Activated T-cell treated with anti-CD3 and anti-CD28 coated beads, Interleukin-2, amount 50 U/mL, for 72 hours (primary cell): ENCODE results near the gene DOCK2. TPM values are rescaled to one million over a fixed set of nuclear protein-coding genes. Genes with fewer than 3 reads are reported as not detected.
A peak's percentile ranks its signal among the peaks of the same experiment; 100 is the strongest.

Source experiments
- ATAC-seq, 2 donors: fragments of 150-1000 bp; cut with Tn5 transposase; replicated peaks in 1 of 2; 2 replicates each; pipeline ENCODE4 v1.10.0; 2021; ENCODE audit warnings: moderate library complexity in 2 of 2, mild to moderate bottlenecking in 1 of 2
- DNase-seq, 2 donors: peaks; one replicate each; pipeline ENCODE4 v3.0.0; 2021 to 2022; ENCODE audit warnings: mixed read lengths in 1 of 2
- H3K27ac Mint-ChIP-seq: one replicate; pipeline ENCODE4 v1.8.0; 2022; ENCODE audit warnings: mild to moderate bottlenecking, moderate library complexity, mixed read lengths
- H3K27me3 Mint-ChIP-seq: one replicate; pipeline ENCODE4 v1.8.0; 2022; ENCODE audit warnings: low read depth, mixed read lengths
- H3K36me3 Mint-ChIP-seq, 2 donors: one replicate each; pipeline ENCODE4 v1.8.0; 2022; ENCODE audit warnings: mixed read lengths in 2 of 2, mild to moderate bottlenecking in 1 of 2; ENCODE audit not compliant: insufficient read depth in 2 of 2
- H3K4me1 Mint-ChIP-seq: one replicate; pipeline ENCODE4 v1.8.0; 2022; ENCODE audit warnings: low read depth, mixed read lengths
- H3K4me3 Mint-ChIP-seq, 2 donors: one replicate each; pipeline ENCODE4 v1.8.0; 2022; ENCODE audit warnings: mild to moderate bottlenecking in 2 of 2, mixed read lengths in 2 of 2, moderate library complexity in 2 of 2
- H3K9me3 Mint-ChIP-seq, 2 donors: one replicate each; pipeline ENCODE4 v1.8.0; 2022; ENCODE audit warnings: mixed read lengths in 2 of 2
- total RNA-seq, 2 donors: library from RNA; stranded (reverse); gene quantifications; one replicate each; pipeline ENCODE4 v1.2.3, GENCODE V29; 2022

Gene DOCK2
- total RNA-seq, 2 donors from 2014 or later: 242 to 245 TPM

DNA sequence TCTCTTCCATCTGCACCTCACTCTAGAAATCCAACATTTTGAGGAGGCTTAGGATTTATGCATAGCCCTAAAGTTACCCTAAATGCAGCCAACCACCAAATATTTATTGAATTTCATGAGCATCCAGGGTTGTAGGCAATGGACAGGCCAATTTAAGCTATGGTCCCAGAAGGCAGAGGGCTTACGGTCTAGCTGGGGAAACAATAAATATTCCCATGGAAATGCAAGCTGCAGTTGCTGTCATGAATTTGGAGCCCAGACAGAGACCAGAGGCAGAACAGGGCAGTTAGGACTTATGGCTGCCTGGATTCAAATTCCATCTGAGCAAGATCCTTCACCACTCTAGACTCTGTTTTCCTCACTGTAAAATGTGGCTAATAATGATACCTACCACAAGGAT, 352.3 kb downstream of the DOCK2 start:
- Mint-ChIP-seq H3K9me3 (no peaks in the 10 kb centered on the region), H3K4me1 (no peaks in the 10 kb centered on the region), H3K4me3 (no peak overlapping the region), H3K27me3 (no peaks in the 10 kb centered on the region), H3K27ac (peak overlapping the region; percentile 84), H3K36me3 (peaks cover under 1 to 26% of the 10 kb centered on the region in 2 donors)
- ATAC-seq (no peak), DNase-seq (no peak)

DNA sequence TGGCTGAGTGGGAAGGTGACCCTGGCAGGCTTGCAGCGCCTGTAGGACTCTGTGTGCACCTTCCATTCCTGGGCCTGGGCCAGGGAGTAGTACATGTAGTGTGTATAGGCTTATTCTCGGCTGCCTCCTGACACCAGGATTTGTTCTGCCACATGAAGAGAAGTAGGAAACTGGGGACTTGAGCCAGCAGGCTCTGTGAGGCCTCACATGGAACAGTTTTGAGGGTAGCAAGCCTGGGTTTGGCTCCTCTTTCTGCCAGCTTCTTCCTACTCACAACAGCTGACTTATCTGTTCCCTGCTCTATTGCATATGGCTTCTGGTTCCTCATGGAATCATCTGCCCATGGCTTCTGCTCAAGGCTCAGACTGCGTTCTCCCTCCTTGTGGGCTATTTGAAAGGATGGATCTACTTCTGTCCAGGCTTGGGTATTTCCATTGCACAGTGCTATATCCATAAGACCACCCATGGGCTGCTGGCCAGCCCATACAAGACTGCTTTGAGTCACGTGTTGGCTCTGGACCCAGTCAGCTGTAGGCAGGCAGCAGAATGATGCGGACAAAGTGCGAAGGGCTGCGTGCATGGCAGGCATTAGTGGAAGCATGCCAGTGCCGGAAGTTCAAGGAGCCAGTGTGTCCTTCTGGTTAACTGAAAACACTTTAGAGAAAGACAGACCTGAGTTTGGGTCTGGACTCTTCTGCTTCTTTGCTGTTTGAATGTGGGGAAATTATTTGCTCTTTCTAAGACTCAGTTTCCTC, 354.2 kb downstream of the DOCK2 start:
- Mint-ChIP-seq H3K27ac (no peak overlapping the region), H3K27me3 (no peaks in the 10 kb centered on the region), H3K9me3 (no peaks in the 10 kb centered on the region), H3K4me3 (no peak overlapping the region), H3K4me1 (no peaks in the 10 kb centered on the region), H3K36me3 (peaks cover 5 to 26% of the 10 kb centered on the region in 2 donors)
- ATAC-seq: no peak
- no peak for DNase-seq

DNA sequence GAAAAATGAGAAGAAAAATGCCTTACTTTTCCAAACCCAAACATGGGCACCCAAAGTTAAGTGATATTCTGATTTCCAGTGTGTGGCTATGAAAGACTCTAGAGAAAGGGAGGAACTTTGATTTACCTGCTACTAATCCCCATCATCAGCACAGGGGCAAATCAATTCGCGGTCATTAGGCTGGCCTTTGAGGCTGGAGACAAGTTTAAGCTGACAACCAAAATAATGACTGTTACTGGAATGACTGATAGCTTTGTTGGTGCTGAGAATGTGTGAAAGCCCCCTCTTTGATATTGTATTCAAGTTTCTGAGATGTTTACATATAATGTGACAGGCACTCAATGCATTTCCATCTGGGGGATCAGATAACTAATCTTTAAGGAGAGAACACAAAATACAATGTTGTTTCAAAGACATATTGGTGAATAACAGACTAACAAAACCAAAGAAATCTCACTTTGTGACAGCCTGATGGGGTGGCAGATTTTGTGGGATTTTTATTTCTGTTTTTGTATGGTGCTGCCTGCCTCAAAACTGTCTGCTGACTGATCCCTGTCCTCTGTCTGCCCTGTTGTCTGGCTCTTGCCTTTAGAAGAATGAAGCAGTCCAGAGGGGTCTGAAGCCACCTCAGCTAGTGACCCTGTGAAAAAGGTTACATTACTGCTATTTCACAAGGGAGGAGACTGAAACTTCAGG, 355.9 kb downstream of the DOCK2 start:
- no peak overlapping the region for H3K27ac Mint-ChIP-seq
- H3K4me3 Mint-ChIP-seq: no peak overlapping the region
- H3K9me3 Mint-ChIP-seq: no peaks in the 10 kb centered on the region
- H3K36me3 Mint-ChIP-seq: peaks cover 5 to 30% of the 10 kb centered on the region in 2 donors
- no peak for DNase-seq
- no peaks in the 10 kb centered on the region for H3K27me3 Mint-ChIP-seq
- H3K4me1 Mint-ChIP-seq: no peaks in the 10 kb centered on the region
- ATAC-seq: no peak

DNA sequence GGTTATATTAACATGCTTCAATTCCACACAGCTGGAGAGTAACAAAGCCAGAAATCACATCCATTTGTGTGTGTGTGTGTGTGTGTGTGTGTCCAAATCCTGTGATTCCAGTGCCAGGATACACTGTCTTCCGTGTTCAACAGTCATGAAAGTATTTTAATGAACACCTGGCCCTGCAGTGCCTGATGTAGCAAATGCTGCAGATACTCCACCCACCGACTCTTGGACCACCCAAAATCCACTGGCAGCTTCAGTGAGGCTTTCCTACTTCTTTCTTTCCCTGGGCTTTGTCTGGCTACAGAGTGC, 356.4 kb downstream of the DOCK2 start:
- Mint-ChIP-seq H3K4me1 (no peaks in the 10 kb centered on the region), H3K9me3 (no peaks in the 10 kb centered on the region), H3K36me3 (peaks cover 5 to 33% of the 10 kb centered on the region in 2 donors), H3K4me3 (no peak overlapping the region), H3K27me3 (no peaks in the 10 kb centered on the region), H3K27ac (no peak overlapping the region)
- no peak for DNase-seq
- ATAC-seq: no peak

DNA sequence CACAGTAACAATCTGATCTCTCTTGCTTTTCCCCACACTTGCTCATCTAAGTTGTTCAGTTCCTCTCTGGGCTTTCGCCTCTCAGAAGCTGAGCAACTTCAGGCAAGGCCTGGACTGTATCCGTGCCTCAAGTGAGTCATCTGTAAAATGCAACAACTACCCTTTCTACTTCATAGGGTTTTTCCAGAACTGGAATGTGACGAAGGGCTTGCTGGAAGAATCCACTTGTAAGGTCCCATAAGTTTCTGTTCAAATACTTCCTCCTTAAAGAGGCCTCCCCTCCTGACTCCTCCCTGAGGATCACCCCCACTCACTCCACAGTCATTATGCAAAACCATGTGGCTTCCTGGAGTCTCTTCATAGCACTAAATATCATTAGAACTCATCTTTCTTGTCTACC, 360.7 kb downstream of the DOCK2 start:
- H3K36me3 Mint-ChIP-seq: peaks cover 10 to 33% of the 10 kb centered on the region in 2 donors
- no peaks in the 10 kb centered on the region for H3K27me3 Mint-ChIP-seq
- no peak for ATAC-seq
- no peaks in the 10 kb centered on the region for H3K4me1 Mint-ChIP-seq
- no peak overlapping the region for H3K27ac Mint-ChIP-seq
- no peak overlapping the region for H3K4me3 Mint-ChIP-seq
- no peaks in the 10 kb centered on the region for H3K9me3 Mint-ChIP-seq
- DNase-seq: no peak

DNA sequence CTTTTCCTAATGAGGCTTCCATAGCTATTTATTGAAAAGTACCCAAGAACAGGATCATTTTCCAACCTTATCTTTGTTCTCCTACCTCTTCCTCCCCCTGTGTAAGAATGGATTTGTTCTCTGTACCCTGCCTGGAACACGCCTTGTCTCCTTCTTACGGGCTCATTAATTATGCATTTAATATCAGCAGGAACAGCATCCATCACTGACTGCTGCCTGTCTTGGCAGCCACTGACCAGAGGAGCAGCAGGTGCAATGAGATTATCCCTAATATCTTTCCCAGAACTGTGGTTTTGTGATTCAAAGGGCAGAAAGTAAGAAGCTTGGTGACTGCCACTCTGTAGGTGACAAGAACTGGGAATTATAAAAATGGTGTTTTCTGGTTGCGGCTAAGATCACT, 362.5 kb downstream of the DOCK2 start:
- peaks cover 0 to 4% of the 10 kb centered on the region in 2 donors for H3K9me3 Mint-ChIP-seq
- H3K27me3 Mint-ChIP-seq: no peaks in the 10 kb centered on the region
- peaks cover 13 to 26% of the 10 kb centered on the region in 2 donors for H3K36me3 Mint-ChIP-seq
- no peak overlapping the region for H3K27ac Mint-ChIP-seq
- DNase-seq: no peak
- ATAC-seq: no peak
- H3K4me1 Mint-ChIP-seq: no peaks in the 10 kb centered on the region
- no peak overlapping the region for H3K4me3 Mint-ChIP-seq

DNA sequence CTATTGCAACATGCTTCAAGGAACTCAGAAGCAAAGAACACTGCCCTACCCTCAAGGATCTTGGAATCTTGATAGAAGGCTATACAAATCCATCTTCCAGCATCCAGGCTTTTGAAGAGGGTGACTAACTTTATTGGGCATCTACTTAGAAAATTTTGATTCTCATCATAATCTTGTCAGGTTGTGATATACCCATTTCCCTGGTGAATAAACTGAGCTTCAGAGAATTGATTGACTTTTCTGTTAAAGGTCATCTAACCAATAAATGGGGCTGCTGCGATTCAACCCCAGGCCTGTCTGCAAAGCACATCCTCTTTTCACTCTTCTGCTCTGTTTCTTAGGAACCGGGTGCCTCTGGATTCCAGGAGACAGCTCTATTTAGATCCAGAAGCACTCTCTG, 363.1 kb downstream of the DOCK2 start:
- H3K9me3 Mint-ChIP-seq: peaks cover 0 to 4% of the 10 kb centered on the region in 2 donors

DNA sequence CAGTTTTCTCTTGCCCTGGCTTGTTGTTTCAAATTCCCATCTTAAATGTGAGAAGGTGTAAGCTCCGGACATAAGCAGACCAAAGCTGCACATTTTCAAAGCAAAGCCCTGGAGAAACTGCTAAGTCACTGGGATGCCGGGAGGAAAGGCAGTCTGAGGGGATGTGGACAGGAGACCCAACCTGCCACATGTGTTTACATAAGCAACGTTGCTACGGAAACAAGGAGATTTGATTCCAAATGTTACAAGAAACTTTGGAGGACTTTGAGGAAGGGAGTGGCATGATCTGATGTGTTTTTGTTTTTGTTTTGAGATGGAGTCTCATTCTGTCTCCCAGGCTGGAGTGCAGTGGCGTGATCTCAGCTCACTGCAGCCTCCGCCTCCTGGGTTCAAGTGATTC, 368.9 kb downstream of the DOCK2 start:
- ATAC-seq (no peak), DNase-seq (no peak)
- Mint-ChIP-seq H3K36me3 (peaks cover 11 to 15% of the 10 kb centered on the region in 2 donors), H3K27me3 (no peaks in the 10 kb centered on the region), H3K9me3 (peaks cover 0 to 4% of the 10 kb centered on the region in 2 donors), H3K27ac (no peak overlapping the region), H3K4me3 (no peak overlapping the region), H3K4me1 (no peaks in the 10 kb centered on the region)

More for the DNA sequence above, 363.1 kb downstream of the DOCK2 start:
- H3K27ac Mint-ChIP-seq: no peak overlapping the region
- no peaks in the 10 kb centered on the region for H3K27me3 Mint-ChIP-seq
- H3K4me1 Mint-ChIP-seq: no peaks in the 10 kb centered on the region
- peaks cover 11 to 24% of the 10 kb centered on the region in 2 donors for H3K36me3 Mint-ChIP-seq
- DNase-seq (no peak), ATAC-seq (no peak)
- no peak overlapping the region for H3K4me3 Mint-ChIP-seq

DNA sequence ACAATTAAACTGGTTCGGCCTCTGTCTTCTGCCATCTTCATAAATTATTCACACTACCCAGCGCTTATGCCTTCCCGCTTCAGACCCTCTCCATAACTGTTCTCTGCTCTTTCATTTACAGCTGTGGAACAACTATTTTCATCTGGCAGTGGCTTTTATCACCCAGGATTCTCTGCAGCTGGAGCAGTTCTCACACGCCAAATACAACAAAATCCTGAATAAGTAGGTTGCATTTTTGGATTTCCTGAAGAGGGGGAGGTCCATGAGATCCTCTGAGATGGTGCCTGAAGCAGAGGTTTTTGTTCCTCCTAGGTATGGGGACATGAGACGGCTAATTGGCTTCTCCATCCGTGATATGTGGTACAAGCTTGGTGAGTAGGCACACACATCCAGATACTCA, 371.3 kb downstream of the DOCK2 start:
- Mint-ChIP-seq H3K27ac (no peak overlapping the region), H3K4me3 (no peak overlapping the region), H3K27me3 (no peaks in the 10 kb centered on the region), H3K36me3 (peaks cover 10% of the 10 kb centered on the region in 2 donors), H3K4me1 (no peaks in the 10 kb centered on the region), H3K9me3 (peaks cover 0 to under 1% of the 10 kb centered on the region in 2 donors)
- DNase-seq: no peak
- ATAC-seq: no peak

DNA sequence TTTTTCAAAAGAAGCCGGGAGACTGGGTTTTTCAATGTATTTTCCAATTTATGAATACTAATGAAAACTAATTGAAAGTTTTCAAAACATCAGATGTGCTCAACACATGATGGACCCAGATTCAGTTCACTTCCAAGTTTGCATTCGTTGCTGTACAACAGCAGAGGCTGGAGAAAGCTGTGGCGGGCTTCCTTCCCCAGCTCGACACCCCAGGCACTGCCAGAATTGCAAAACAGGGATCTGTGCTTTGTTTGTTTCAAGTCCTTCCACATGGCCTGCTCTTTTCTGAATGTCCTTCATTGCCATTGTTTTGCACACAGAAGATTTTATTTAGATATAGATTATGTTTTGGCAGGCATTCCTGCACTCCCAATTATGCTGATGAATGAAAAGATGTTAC, 373.5 kb downstream of the DOCK2 start:
- Mint-ChIP-seq H3K4me1 (no peaks in the 10 kb centered on the region), H3K27ac (no peak overlapping the region), H3K36me3 (peaks cover 8 to 10% of the 10 kb centered on the region in 2 donors), H3K4me3 (no peak overlapping the region), H3K27me3 (no peaks in the 10 kb centered on the region), H3K9me3 (no peaks in the 10 kb centered on the region)
- ATAC-seq: no peak
- no peak for DNase-seq

DNA sequence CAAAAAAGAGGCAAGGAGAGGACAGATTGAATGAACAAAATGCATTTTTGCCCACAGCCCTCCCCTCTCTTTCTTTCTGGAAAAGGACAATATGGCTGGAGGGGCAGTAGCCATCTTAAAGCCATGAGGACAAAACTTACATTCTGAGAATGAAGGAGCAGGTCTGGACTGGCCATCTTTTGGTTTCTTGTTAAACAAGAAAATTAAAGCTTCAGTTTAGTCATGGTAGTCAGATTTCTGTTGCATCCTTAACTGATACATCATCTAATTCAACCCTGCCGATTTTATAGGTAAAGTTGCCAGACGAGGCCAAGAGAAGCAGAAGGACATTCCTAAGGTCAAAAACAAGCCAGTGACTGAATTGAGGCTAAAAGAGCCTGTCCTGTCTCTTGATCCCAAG, 374.7 kb downstream of the DOCK2 start:
- no peak for ATAC-seq
- Mint-ChIP-seq H3K4me3 (no peak overlapping the region), H3K36me3 (peaks cover 8 to 10% of the 10 kb centered on the region in 2 donors)

DNA sequence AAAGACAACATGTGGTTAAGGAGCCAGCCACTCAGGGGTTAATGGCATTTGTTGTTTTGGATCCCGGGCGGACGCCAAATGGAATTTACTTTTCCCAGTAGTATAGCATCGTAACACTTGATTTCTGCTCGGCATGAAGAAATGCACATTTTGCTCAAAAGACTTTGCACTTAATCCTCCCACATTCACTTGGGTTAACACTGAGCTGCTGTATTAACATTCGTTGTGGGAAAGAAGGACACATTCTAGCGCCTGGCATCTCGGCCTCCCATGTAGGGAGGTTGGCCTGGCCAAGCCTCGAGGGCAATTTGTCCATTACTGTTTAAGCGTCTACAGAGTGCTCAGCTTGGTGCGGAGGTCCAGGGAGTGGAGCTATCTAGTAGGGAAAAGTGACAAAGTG, 375.5 kb downstream of the DOCK2 start:
- Mint-ChIP-seq H3K4me3 (no peak overlapping the region), H3K27ac (peak overlapping the region; percentile 27), H3K4me1 (no peaks in the 10 kb centered on the region), H3K36me3 (peaks cover 8 to 10% of the 10 kb centered on the region in 2 donors), H3K27me3 (no peaks in the 10 kb centered on the region), H3K9me3 (no peaks in the 10 kb centered on the region)
- DNase-seq (no peak), ATAC-seq (no peak)

More for the DNA sequence above, 374.7 kb downstream of the DOCK2 start:
- Mint-ChIP-seq H3K9me3 (no peaks in the 10 kb centered on the region), H3K4me1 (no peaks in the 10 kb centered on the region), H3K27ac (no peak overlapping the region), H3K27me3 (no peaks in the 10 kb centered on the region)
- DNase-seq: no peak

DNA sequence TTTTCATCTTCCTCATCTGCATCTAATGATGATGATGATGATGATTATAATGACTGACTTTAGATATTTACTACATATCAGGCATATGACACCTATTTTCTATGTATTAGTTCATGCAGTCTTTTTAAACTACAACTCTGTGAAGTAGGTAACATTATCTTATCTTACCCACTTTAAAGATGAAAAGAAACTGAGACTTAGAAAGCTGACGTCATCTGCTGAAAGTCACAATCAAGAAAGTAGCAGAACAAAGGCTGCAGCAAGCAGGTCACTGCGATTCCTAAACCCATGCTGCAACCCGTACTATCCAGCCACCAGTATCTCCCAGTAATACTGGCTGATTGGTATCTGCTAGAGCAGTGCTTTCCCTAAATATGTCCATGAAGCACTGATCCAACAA, 383.3 kb downstream of the DOCK2 start:
- H3K27me3 Mint-ChIP-seq: no peaks in the 10 kb centered on the region

More for the DNA sequence above, 383.3 kb downstream of the DOCK2 start:
- ATAC-seq (no peak), DNase-seq (no peak)
- Mint-ChIP-seq H3K27ac (no peak overlapping the region), H3K9me3 (no peaks in the 10 kb centered on the region), H3K4me3 (no peak overlapping the region), H3K36me3 (peaks cover 6 to 15% of the 10 kb centered on the region in 2 donors), H3K4me1 (peaks cover 8% of the 10 kb centered on the region)
